Thyroid gland (tissue), 4 donors: ENCODE data around the gene PIEZO2. TPM values are rescaled to one million over a fixed set of nuclear protein-coding genes. Genes with fewer than 3 reads are reported as not detected.

Source experiments
- DNase-seq, 2 donors: peaks; one replicate each; pipeline ENCODE4 v3.0.0-alpha.2; 2019
- H3K27ac ChIP-seq, 3 donors: fragments of 200-600 bp; sonication (generic); 1 replicate in 2 of 3; 2 replicates in 1 of 3; pipeline ENCODE4 v1.5.1; 2016 to 2019; ENCODE audit warnings: mild to moderate bottlenecking in 1 of 3, moderate library complexity in 1 of 3
- H3K27me3 ChIP-seq: fragments of 200-600 bp; sonication (generic); one replicate; pipeline ENCODE4 v1.5.1; 2019
- H3K36me3 ChIP-seq, 2 donors: fragments of 200-600 bp; sonication (generic); one replicate each; pipeline ENCODE4 v1.5.1; 2016 to 2019
- H3K4me1 ChIP-seq, 2 donors: fragments of 200-600 bp; sonication (generic); one replicate each; pipeline ENCODE4 v1.5.1; 2017 to 2019
- H3K4me3 ChIP-seq, 3 donors: fragments of 200-600 bp; sonication (generic); replicated peaks in 1 of 3; 1 replicate in 2 of 3; 2 replicates in 1 of 3; pipeline ENCODE4 v1.5.1; 2016; ENCODE audit warnings: mild to moderate bottlenecking in 1 of 3
- H3K9me3 ChIP-seq: fragments of 200-600 bp; sonication (generic); one replicate; pipeline ENCODE4 v1.5.1; 2017
- CTCF ChIP-seq, 6 experiments: fragments of 200-600 bp in 3 of 6; fragments of 450-650 bp in 3 of 6; sonication (generic) in 3 of 6; IDR thresholded peaks; one replicate each; pipeline ENCODE4 v1.5.1; 2016 to 2019; ENCODE audit warnings: antibody characterized with exemption in 6 of 6, mild to moderate bottlenecking in 2 of 6, inconsistent platforms in 1 of 6, moderate library complexity in 1 of 6
- POLR2A ChIP-seq, 2 donors: fragments of 450-650 bp; IDR thresholded peaks; one replicate each; pipeline ENCODE4 v1.6.1; 2017; ENCODE audit warnings: antibody characterized with exemption in 2 of 2, mild to moderate bottlenecking in 2 of 2, moderate library complexity in 1 of 2
- WGBS, 2 donors: methylation state at CpG; one replicate each; pipeline ENCODE4 v1.1.5; 2017; 5-methylcytosine and 5-hydroxymethylcytosine counted together
- intact Hi-C: fragments of 100-400 bp; cut with DNase I; formaldehyde crosslinking; loops from one replicate; pipeline ENCODE4 v1.15.1; 2023
- total RNA-seq, 4 donors: library from RNA; depleted of rRNA; stranded (reverse); fragments of >200 nt; gene quantifications; one replicate each; pipeline ENCODE4 v1.2.3, GENCODE V29; 2016

PIEZO2 gene
- total RNA-seq, 4 donors from 2014 or later: 5.0 to 13.8 (median 6.1) TPM

- no peaks in the 10 kb centered on the region for H3K9me3 ChIP-seq
- intact Hi-C loops: no loop called here
- WGBS, 2 donors: 87 to 92% methylated on average over 3 of the region's 3 CpGs
These were observed 403.4 kb downstream of the PIEZO2 start for GRCh38 chr18:10745971-10746370.

GRCh38 chr18:10745219-10745618 is 404.1 kb downstream of the PIEZO2 start:
- no peak for DNase-seq
- 91% methylated on average over 8 of the region's 8 CpGs for WGBS, 2 donors
- no peaks in the 10 kb centered on the region for H3K27me3 ChIP-seq
- no peak for TF ChIP-seq POLR2A (IDR thresholded peaks at IDR 0.05)
- no peak for TF ChIP-seq CTCF (IDR thresholded peaks at IDR 0.05)
- H3K4me1 ChIP-seq: peaks cover 6 to 16% of the 10 kb centered on the region in 2 donors
- intact Hi-C loops: no loop called here
- H3K27ac ChIP-seq: no peak overlapping the region
- no peaks in the 10 kb centered on the region for H3K9me3 ChIP-seq
- no peaks in the 10 kb centered on the region for H3K36me3 ChIP-seq
- no peak overlapping the region for H3K4me3 ChIP-seq

More at GRCh38 chr18:10745971-10746370, 403.4 kb downstream of the PIEZO2 start:
- no peaks in the 10 kb centered on the region for H3K27me3 ChIP-seq
- H3K4me1 ChIP-seq: peaks cover 6 to 16% of the 10 kb centered on the region in 2 donors
- H3K4me3 ChIP-seq: no peak overlapping the region
- H3K27ac ChIP-seq: no peak overlapping the region
- TF ChIP-seq POLR2A (IDR thresholded peaks at IDR 0.05) (no peak), CTCF (IDR thresholded peaks at IDR 0.05) (no peak)
- H3K36me3 ChIP-seq: no peaks in the 10 kb centered on the region
- DNase-seq: no peak

GRCh38 chr18:10743766-10744165 is 405.6 kb downstream of the PIEZO2 start:
- TF ChIP-seq POLR2A (IDR thresholded peaks at IDR 0.05): no peak
- TF ChIP-seq CTCF (IDR thresholded peaks at IDR 0.05): no peak
- no peak for DNase-seq
- Histone ChIP-seq H3K36me3 (no peaks in the 10 kb centered on the region), H3K4me3 (no peak overlapping the region), H3K9me3 (no peaks in the 10 kb centered on the region), H3K27me3 (no peaks in the 10 kb centered on the region), H3K4me1 (peaks cover 0 to 8% of the 10 kb centered on the region in 2 donors), H3K27ac (no peak overlapping the region)
- intact Hi-C loops: no loop called here
- 83 to 87% methylated on average over 5 of the region's 5 CpGs for WGBS, 2 donors

GRCh38 chr18:10739152-10739551 is 410.2 kb downstream of the PIEZO2 start:
- DNase-seq: no peak
- Histone ChIP-seq H3K4me3 (no peak overlapping the region), H3K27me3 (no peaks in the 10 kb centered on the region), H3K27ac (no peak overlapping the region), H3K9me3 (no peaks in the 10 kb centered on the region), H3K36me3 (no peaks in the 10 kb centered on the region), H3K4me1 (no peaks in the 10 kb centered on the region)
- WGBS, 2 donors: 74 to 80% methylated on average over 3 of the region's 3 CpGs
- intact Hi-C loops: no loop called here
- TF ChIP-seq POLR2A (IDR thresholded peaks at IDR 0.05) (no peak), CTCF (IDR thresholded peaks at IDR 0.05) (no peak)

GRCh38 chr18:10736984-10737383 is 412.4 kb downstream of the PIEZO2 start:
- Histone ChIP-seq H3K4me1 (no peaks in the 10 kb centered on the region), H3K36me3 (no peaks in the 10 kb centered on the region), H3K4me3 (no peak overlapping the region), H3K9me3 (no peaks in the 10 kb centered on the region), H3K27me3 (no peaks in the 10 kb centered on the region), H3K27ac (no peak overlapping the region)
- no peak for DNase-seq
- intact Hi-C loops: no loop called here
- 54 to 60% methylated on average over 3 of the region's 3 CpGs for WGBS, 2 donors
- TF ChIP-seq CTCF (IDR thresholded peaks at IDR 0.05) (no peak), POLR2A (IDR thresholded peaks at IDR 0.05) (no peak)
